Measurements from ENCODE around the gene PLGRKT.
"Not testable (repeated sequence)": the region's sequence is repeated elsewhere in the genome, so short reads cannot be mapped to it uniquely, and the experiment has no call there.

PLGRKT gene

DNA sequence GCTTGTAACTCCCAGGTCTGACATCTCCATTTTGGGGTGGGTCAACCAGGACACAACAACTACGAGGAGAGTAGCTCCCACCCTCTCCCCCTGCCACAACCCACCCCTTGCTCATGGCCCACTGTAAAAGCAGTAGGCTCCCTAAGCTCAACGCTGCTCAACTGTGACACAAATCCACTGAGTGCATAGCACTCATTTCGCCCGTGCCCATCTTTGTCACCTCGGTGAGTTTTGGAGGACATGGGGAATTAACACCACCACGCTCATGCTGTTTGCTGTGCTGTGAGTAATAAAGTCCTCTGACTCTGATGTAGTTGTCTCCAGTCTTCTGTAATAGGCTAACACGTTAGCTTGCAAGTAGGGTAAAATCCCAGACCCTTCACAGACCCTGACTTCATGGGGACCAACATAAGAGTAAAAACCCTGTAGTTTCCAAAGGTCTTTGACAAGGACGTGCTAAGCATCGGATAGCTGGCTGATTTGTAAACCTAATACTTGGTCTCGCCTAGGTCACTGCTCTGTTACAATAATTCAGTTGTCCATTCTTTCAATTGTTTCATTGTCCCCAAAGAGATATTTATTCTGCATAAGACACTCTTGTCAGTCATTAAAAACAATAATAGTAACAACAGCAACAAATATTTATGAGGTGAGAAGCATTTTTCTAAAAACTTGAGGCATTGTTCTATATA, 7.7 kb downstream of the PLGRKT start:
- no peak for DNase-seq

DNA sequence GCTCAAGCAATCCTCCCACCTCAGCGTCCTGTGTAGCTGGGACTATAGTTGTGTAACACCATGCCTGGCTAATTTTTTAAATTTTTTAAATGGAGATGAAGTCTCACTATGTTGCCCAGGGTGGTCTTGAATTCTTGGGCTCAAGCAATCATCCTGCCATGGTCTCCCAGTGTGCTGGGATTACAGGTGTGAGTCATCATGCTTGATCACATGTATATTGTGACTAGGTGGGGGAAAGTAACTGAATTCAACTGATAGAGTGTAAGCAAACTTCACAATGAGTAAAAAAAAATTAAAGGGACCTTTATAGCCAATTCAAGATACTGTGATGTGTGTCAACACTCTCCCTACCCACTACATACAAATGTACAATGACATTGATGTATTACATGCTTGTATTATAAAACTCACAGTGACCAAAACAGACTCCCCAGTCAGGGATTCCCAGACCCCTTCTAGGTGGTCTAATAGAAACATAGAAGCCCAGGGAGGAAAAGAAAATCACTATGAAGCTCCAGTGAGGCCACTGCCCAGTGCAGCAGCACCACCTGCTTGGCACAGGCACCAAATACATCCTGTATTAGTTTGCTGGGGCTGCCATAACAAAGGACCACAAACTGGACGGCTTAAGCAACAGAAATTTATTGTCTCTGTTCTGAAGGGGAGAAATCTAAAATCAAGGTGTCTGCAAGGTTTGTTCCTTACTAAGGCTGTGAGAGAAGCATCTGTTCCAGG, 8.8 kb downstream of the PLGRKT start:
- no peak for DNase-seq

DNA sequence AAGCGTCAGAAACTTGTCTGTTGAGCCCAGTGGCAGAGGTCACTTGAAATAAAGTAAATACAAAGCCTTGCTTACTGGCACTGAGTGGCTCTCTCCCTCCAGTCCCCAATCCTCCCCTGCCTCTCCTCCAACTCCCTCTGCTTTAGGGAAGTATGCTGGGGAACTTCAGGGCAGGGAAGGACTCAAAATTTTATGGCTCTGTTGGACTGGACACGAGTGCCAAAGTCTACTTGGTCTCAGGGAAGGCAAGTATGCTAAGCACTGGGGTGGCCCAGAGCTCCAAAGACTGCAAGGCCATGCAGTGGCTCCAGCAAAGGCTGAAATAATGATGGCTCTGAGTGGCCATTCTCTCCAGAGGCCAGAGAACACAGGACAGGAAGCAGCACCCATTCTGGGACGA, 9.6 kb downstream of the PLGRKT start:
- DNase-seq: no peak

DNA sequence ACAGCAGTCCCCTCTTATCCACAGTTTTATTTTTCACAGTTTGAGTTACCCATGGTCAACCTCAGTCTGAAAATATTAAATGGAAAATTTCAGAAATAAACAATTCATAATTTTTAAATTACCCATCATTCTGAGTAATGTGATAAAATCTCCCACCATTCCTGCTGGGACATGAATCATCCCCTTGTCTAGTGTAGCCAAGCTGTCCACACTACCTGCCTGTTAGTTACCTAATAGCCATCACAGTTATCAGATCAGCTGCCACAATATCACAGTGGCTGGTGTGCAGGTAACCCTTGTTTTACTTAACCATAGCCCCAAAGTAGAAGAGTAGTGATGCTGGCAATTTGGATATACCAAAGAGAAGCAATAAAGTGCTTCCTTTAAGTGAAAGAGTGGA, 10.7 kb downstream of the PLGRKT start:
- DNase-seq: no peak

DNA sequence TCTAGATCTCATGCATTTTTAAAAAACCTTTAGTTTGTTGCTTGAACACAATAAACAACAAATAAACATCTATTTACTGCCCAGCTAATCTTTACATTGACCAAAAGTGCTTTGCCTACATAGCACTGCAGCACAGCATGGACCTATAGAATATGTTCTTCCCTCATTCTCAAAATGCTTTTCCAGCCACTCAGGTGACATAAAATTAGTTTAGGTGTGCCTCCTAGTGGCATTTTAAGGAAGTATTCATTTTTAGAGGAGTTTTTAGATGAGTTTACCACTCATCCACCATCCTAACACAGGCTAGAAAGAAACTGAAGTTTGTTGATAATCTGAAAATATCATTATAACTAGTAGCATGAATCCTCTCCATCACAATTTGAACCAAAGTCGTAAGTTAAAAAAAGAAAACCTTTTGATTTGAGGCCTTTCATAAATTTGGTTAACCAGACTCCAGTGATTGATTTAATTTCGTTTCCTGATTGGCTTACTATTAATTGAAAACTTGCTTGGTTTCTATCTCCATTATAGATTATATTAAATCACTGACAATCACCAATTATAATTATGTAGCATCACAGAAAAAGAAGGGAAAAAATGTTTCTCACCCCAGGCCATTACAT, 12.6 kb downstream of the PLGRKT start:
- DNase-seq: no peak

DNA sequence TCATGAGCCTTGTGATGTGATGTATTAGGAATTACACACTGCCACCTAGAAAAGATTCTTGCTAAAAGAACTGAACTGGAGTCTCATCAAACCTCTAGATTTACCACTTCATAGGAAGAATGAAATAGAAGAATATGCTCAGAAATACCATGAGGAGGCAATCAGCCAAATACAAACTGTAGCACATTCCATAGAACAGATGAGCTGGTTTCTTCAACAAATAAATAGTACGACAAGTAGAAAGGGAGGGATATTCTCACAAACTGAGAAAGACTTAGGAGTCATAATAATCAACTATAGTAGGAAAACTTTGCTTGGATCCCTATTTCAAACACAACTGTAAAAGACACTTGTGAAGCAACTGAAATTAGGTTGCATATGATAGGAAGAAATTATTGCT, 15.4 kb downstream of the PLGRKT start:
- no peak for DNase-seq

DNA sequence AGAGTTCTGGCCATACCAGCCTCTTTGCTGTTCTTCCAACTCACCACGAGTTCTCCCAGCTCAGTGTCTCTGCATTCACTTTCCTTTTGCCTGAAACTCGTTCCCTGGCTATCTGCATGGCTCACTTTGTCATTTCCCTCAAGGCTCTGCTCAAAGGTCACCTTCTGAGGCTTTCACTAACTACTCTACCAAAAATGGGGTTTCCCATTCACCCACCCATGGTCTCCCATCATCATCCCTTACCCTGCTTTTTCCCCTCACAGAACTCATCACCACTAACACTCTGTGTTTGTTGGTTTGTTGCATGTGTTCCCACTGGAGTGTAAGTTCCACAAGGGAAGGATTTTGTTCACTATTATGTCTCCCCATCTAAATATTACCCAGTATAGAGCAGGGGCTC, 16.6 kb downstream of the PLGRKT start:
- DNase-seq: no peak

DNA sequence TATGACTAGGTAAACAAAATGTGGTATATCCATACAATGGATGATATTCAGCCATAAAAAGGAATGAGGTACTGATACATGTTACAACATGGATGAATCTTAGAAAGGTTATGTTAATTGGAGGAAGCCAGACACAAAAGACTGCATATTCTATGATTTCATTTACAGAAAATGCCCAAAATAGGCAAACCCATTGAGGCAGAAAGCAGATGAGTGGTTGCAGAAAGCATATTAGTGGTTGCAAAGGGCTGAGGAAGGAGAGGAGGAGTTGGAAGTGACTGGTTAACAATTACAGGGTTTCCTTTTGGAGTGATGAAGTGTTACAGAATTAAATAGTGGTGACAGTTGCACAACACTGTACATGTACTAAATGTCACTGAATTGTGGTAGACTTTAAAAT, 17.7 kb downstream of the PLGRKT start:
- no peak for DNase-seq

DNA sequence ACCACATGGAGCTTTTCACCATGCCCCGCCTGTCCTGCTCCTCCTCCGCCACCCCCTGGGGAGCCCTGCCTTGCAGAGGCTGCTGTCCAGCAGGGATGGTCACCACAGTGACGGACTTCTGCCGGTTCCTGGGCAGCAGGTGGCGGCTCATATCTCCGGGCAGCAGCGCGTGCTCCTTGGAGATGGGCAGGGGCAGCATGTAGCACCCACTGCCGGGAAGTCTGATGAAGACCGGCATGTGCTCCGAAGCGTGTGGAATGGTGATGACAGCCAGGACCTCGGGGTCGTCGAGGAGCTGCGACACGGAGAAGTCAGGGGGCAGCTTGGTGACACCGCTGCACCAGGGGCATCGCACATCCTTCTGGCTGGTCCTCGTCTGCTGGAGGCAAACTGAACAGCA, 19.2 kb downstream of the PLGRKT start:
- no peak for DNase-seq

DNA sequence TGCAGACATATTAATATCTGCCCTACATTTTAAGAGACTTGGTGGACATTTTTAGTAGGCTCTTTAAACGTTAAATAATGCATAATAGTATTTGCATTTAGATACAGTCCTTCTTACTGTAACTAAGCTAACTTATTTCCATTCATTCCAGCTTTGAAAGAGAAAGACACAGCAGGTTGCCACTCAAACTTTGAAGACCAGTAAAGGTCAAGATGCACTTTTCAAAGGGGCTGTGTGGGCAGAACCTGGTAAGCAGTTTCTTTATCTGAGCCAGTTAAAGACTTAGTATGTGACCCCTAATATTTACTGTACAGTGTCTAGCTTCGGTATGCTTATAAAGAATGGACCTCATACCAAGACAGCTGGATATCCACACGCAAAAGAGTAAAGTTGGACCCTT, 20.8 kb downstream of the PLGRKT start:
- DNase-seq: no peak

DNA sequence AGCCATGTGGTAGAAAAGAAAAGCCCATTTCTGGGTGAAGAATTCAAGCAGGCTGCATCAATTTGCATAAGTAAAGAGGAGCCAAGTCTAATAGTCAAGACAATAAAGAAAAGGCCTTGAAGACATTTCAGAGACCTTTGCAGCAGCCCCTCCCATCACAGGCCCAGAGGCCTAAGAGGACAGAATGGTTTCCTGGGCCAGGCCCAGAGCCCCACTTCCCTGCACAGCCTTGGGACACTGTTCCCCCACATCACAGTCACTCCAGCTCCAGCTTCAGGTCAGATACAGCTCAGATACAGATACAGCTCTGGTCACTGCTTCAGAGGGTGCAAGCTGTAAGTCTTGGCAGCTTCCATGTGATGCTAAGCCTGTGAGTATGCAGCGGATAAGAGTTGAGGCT, 29.1 kb downstream of the PLGRKT start:
- DNase-seq: no peak

DNA sequence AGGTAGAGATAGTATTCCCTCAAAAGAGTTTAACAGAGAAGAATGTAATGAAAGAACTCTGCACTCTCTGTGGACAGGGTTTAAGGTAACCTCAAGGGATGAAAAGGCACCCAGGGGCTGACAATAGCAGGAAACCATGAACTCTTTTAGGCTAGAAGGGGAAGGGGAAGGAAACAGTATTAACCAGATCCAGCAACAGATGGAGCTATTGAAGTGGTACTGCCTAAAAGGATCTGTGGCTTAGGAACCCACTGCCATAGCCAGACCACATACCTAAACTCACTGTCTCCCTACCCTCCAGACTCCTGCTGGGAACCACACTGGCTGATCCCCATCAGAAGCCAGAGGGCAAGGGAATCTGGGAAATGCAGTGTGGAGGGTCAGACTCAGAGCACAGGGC, 35.5 kb downstream of the PLGRKT start:
- DNase-seq: no peak

DNA sequence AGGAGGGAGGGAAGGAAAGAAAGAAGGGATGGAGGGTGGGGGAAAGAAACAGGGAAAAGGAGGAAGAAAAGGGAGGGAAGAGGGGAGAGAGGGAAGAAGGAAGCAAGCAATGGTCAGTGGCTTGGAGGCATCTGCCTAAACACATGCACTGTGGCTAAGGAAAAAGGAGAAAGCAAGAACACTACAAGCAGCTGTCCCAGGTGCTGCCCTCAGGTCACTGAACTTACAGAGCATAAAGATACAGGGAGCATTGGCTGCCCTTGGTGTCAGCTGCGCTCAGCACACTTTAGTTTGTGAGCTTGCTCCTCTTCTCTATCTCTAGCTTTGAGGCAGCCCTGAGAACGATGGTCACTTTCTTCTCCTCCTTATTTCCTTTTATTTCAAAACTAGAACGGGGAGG, 40.2 kb downstream of the PLGRKT start:
- DNase-seq: not testable (repeated sequence)

DNA sequence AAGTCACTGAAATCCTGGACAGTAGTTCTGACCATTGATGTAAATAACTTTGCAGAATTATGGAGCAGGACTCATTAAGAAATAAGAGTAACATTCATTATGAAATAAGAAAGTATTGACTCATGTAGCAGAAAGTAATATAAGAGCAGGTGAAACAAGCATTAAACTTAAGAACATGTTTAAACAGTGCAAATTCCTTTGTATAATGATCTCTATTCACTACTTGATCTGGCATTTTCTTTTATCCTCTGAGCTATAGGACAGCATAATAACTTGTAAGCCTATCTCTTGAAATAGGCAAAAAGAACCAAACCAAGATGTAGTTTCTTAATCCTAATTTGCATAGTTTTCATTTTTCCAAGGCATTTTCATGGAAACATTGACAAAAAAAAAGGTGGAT, 42.3 kb downstream of the PLGRKT start:
- no peak for DNase-seq

DNA sequence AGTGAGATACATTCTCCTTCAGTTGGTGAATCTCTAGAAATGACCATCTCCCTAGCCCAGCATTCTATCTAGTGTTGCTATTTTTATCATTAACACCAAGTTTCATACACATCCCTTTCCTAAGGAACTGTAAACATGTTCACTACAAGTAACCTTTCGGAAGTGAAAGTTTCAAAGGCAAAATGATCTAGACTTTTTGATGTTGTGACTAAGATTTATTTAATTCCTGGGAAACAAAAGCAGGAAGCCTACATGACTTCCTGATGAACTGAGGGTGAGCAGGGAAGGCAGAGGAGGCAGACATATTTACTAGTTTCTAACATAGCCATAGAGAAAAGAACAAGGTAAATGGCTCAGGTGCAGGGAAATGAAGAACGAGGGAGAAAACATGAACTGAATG, 43.7 kb downstream of the PLGRKT start:
- DNase-seq: not testable (repeated sequence)

DNA sequence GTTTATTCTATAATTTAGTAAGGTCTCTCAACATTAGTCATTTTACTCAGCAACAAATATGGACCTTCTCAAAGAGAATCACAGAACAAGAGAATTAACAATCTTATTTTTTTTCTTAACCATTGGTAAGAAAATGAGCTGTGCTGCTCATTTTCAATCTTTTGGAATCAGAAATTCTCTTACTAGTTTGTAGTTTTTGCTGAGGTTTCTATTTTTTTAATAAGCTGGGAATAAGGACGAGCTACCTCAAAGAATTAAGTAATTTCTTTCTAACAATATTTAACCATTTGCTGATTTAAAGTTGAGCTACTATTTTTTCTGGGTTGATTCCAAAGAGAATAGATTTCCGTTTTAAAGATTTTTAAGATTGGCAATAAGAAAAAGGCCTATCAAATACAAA, 44.2 kb downstream of the PLGRKT start:
- DNase-seq: no peak

DNA sequence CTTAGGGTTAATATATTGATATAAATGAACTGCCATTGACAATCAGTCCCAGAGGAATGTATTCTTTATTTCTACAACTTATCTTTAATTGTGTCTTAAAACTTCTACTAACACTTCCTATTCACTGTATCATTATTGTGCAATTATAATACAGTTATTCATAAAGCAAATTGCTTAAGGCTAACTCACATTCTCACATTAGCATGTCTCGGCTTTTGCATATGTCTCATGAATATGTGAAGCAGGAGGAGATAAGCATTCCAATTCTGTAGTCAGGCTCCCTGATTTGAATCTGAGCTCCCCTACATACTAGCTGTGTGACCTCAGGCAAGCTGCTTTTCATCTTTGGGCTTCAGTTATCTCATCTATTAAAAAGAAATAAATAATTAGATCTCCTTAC, 45.4 kb downstream of the PLGRKT start:
- no peak for DNase-seq

DNA sequence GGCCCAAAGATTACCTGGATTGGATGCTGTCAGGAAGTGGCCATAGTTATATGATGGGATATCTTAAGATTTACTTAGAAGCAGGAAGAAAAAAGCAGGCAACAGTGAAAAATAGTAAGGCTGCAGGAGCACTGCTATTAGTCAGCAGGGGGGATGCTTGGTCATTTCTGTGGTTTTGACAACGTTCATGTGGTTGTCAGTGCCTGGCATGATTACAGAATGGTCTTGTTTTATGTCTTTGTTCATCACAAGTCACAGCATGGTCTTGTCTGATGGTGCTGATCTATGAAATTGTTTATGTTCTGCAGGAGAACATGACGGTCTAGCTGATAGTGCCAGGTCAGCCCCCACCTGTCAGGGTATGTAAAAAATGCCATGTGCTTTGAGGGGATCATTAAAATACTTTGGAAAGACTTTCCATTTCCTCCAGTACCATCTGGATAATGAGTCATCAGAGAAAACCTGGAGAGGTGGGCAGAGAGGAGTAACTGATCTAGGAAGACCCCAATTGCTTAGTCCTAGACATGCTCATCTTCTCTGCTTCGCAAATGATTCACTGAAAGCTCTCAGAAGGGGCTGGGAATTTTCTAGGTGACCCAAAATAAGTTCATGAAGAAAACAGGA, 48.5 kb downstream of the PLGRKT start:
- DNase-seq: peak; percentile 39

DNA sequence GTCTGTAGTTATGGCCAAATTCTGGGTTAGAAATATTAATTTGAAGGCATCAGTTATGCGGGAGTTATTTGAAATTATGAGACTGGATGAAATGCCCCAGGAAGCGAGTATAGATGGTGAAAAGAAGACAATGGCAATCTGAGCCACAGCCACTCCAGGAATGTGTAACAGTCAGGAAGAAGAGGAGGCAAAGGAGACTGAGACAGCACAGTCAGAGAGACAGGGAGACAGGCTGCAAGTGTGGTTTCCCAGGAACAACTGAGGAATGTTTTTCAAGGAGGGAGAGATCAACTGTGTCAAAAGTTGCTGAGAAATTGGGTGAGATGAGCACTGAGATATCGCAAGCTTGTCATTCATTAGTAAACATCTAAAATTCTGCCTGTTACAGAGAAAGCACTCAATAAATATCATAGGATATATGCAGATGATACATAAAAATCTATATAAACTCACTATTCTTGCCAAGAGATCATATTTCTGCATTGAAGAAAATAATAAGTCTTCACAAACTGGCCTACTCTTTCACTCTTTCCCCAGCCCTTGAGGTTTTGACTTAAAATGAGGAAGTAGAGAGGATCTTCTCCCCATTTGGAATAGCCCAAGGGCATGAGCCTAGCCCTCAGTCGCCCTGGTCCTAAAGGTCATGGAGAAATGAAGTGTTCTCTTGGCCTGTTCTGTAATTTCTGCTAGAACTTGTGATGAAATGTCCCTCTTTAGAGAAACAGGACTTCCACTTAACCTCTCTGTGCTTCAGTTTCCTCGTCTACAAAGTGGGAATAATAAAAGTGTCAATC, 49.5 kb downstream of the PLGRKT start:
- DNase-seq: no peak

DNA sequence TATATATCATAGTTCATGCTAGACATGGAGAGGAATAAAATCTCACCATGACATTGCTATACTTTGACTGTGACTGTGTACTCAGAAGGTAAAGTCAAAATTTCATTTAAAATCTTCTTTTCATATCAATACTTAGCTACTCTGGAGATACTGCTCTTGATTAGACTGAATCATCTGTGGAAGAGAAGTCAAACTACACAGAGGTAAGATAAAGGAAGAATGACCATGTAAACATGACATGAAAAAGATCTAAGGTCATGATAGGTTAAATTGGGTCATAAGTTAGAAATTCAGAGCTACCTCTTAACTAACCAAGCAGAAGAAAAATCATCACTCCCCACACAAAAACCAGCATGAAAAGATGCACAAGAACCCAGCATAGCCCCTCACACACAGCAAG, 53.3 kb downstream of the PLGRKT start:
- DNase-seq: no peak

DNA sequence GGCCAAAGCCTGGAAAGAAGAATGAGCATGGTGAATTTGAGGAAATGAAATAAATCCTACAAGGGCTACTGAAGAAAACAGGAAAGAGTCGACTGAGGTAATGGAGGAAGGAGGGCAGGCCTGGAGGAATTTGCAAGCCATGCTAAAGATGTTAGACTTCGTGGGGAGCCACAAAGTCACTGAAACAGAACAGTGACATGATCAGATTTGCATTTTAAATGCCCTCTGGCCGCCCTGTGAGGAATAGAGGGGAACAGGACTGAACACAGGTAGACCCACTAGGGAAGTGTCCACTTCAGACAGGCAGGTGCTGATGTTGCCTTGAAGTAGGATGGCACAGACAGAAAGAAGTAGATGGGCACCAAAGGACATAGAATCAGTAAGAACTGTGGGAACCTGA, 55.2 kb downstream of the PLGRKT start:
- DNase-seq: no peak

DNA sequence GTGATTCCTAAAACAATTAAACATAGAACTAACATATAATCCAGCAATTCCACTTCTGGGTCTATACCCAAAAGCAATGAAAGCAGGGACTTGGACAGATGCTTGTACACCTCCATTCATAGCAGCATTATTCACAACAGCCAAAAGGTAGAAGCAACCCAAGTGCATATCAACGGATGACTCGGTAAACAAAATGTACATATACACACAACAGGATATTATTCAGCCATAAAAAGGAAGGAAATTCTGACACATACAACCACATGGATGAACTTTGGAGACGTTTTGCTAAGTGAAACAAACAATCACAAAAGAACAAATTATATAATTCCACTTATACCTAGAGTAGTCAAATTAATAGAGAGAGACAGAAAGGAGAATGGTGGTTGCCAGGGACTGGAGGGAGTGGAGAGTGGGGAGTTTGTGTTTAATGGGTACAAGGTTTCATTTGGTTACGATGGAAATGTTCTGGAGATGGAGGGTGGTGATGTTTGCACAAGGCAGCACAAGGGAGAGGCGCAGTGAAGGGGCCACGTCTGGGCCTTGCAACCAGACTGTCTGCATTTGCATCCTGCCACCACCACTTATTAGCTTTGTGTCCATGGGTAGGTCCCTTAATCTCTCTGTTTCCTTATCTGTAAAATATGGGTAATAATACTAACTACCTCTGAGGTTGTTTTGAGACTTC, 61.8 kb downstream of the PLGRKT start:
- DNase-seq: no peak

DNA sequence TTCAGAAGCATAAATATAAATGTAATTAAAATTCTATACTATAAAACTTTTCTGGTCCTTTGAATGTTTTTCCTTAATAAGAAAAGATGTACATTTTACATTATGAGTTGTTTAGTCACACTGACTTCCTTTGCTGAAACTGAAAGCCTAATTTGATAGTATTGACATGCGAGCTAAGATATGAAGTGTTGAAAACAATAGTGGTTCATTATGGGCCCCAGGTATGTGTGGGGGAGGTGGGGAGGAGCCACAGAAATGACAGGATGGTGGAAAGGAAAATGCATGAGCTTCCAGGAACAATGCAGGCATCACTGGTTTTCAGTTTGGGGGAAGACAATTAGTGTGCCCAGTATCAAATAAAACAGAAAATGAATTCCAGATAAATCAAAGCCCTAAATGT, 62.6 kb downstream of the PLGRKT start:
- DNase-seq: peak; percentile 32
